CD14-positive monocyte (primary cell): ENCODE results near the gene NAT10. TPM values are rescaled to one million over a fixed set of nuclear protein-coding genes. Genes with fewer than 3 reads are reported as not detected.

Source experiments
- DNase-seq, 3 donors: peaks; one replicate each; pipeline ENCODE4 v3.0.0-alpha.2; 2011 to 2022
- H2AFZ ChIP-seq: 2 replicates; pipeline ENCODE4 v1.6.0; 2012; ENCODE audit warnings: mild to moderate bottlenecking, low read depth, low read length, inconsistent platforms; ENCODE audit not compliant: insufficient read depth, poor library complexity, severe bottlenecking
- H3K27ac ChIP-seq, 2 donors: 1 replicate in 1 of 2; 2 replicates in 1 of 2; pipeline ENCODE4 v1.5.1; 2012 to 2013; ENCODE audit warnings: low read length in 2 of 2, control low read depth in 1 of 2, inconsistent platforms in 1 of 2, low read depth in 1 of 2, mild to moderate bottlenecking in 1 of 2
- H3K27me3 ChIP-seq, 2 donors: one replicate each; pipeline versions ENCODE4 v1.6.0 to v1.6.1; 2011 to 2013; ENCODE audit warnings: low read length in 2 of 2; ENCODE audit not compliant: control insufficient read depth in 2 of 2, insufficient read depth in 2 of 2
- H3K36me3 ChIP-seq, 2 donors: replicated peaks in 1 of 2; 1 replicate in 1 of 2; 2 replicates in 1 of 2; pipeline versions ENCODE4 v1.5.1 to v1.6.1; 2012 to 2013; ENCODE audit warnings: low read length in 2 of 2, control low read depth in 1 of 2, inconsistent platforms in 1 of 2, mild to moderate bottlenecking in 1 of 2; ENCODE audit not compliant: insufficient read depth in 2 of 2, control insufficient read depth in 1 of 2
- H3K4me1 ChIP-seq, 2 donors: 1 replicate in 1 of 2; 2 replicates in 1 of 2; pipeline versions ENCODE4 v1.5.1 to v1.6.1; 2012 to 2013; ENCODE audit warnings: low read length in 2 of 2, control low read depth in 1 of 2, inconsistent platforms in 1 of 2, mild to moderate bottlenecking in 1 of 2, moderate library complexity in 1 of 2; ENCODE audit not compliant: insufficient read depth in 2 of 2, control insufficient read depth in 1 of 2
- H3K4me2 ChIP-seq: replicated peaks from 2 replicates; pipeline ENCODE3; 2012; ENCODE audit warnings: low read length, moderate library complexity, mild to moderate bottlenecking; ENCODE audit not compliant: poor library complexity, severe bottlenecking; ENCODE audit errors: extremely low read depth
- H3K4me3 ChIP-seq, 3 experiments: fragments of 200-600 bp in 1 of 3; sonication (generic) in 1 of 3; replicated peaks in 1 of 3; 1 replicate in 2 of 3; 2 replicates in 1 of 3; pipeline ENCODE4 v1.5.1; 2011 to 2013; ENCODE audit warnings: low read length in 3 of 3, mild to moderate bottlenecking in 3 of 3, control low read depth in 2 of 3, low read depth in 2 of 3, inconsistent platforms in 1 of 3, moderate library complexity in 1 of 3
- H3K79me2 ChIP-seq: 2 replicates; pipeline ENCODE4 v1.6.0; 2012; ENCODE audit warnings: mild to moderate bottlenecking, control low read depth, inconsistent platforms, low read length, moderate library complexity; ENCODE audit not compliant: insufficient read depth
- H3K9ac ChIP-seq: 2 replicates; pipeline ENCODE4 v1.6.0; 2017; ENCODE audit warnings: low read length, mild to moderate bottlenecking; ENCODE audit not compliant: insufficient read depth, poor library complexity, severe bottlenecking
- H3K9me3 ChIP-seq, 2 donors: replicated peaks in 1 of 2; 1 replicate in 1 of 2; 2 replicates in 1 of 2; pipeline versions ENCODE4 v1.5.1 to v1.6.1; 2012 to 2013; ENCODE audit warnings: low read length in 2 of 2, control low read depth in 1 of 2; ENCODE audit not compliant: control insufficient read depth in 1 of 2, insufficient read depth in 1 of 2
- H4K20me1 ChIP-seq: 2 replicates; pipeline ENCODE4 v1.6.0; 2012; ENCODE audit warnings: mild to moderate bottlenecking, low read length, control low read depth, moderate library complexity; ENCODE audit not compliant: insufficient read depth
- H3K27ac Mint-ChIP-seq, 7 donors: one replicate each; pipeline ENCODE4 v1.8.0; 2020; ENCODE audit warnings: mild to moderate bottlenecking in 7 of 7, mixed read lengths in 7 of 7, moderate library complexity in 6 of 7, inconsistent platforms in 2 of 7
- H3K27me3 Mint-ChIP-seq, 3 donors: one replicate each; pipeline ENCODE4 v1.8.0; 2021 to 2022; ENCODE audit warnings: low read depth in 3 of 3, mild to moderate bottlenecking in 3 of 3, mixed read lengths in 3 of 3, moderate library complexity in 3 of 3, inconsistent platforms in 1 of 3
- H3K36me3 Mint-ChIP-seq, 2 donors: one replicate each; pipeline ENCODE4 v1.8.0; 2020; ENCODE audit warnings: mixed read lengths in 2 of 2, inconsistent platforms in 1 of 2, mild to moderate bottlenecking in 1 of 2
- H3K4me1 Mint-ChIP-seq: one replicate; pipeline ENCODE4 v1.8.0; 2020; ENCODE audit warnings: mild to moderate bottlenecking, mixed read lengths
- H3K4me3 Mint-ChIP-seq, 2 donors: one replicate each; pipeline ENCODE4 v1.8.0; 2020; ENCODE audit warnings: mild to moderate bottlenecking in 2 of 2, mixed read lengths in 2 of 2, moderate library complexity in 1 of 2
- H3K9me3 Mint-ChIP-seq, 7 donors: one replicate each; pipeline ENCODE4 v1.8.0; 2020 to 2022; ENCODE audit warnings: mixed read lengths in 7 of 7, mild to moderate bottlenecking in 6 of 7, moderate library complexity in 6 of 7, inconsistent platforms in 2 of 7
- WGBS: methylation state at CpG from one replicate; pipeline ENCODE4 v1.1.5; 2013; ENCODE audit warnings: missing lambda C conversion rate; ENCODE audit not compliant: insufficient coverage; 5-methylcytosine and 5-hydroxymethylcytosine counted together
- intact Hi-C, 2 donors: fragments of 100-400 bp; cut with micrococcal nuclease; formaldehyde crosslinking; loops; one replicate each; pipeline versions ENCODE4 v1.15.0 to v1.15.1; 2023
- polyA plus RNA-seq, 3 donors: library from polyadenylated mRNA; depleted of rRNA in 1 of 3; unstranded in 2 of 3; stranded (reverse) in 1 of 3; fragments of 300-500 nt in 2 of 3; fragments of >200 nt in 1 of 3; fragmentation: Illumina TruSeq in 2 of 3; gene quantifications; 1 replicate in 2 of 3; 2 replicates in 1 of 3; pipeline ENCODE4 v1.2.3, GENCODE V29; 2012 to 2021
- TF ChIP-seq, protein P1 (sequence below): fragments of 200-600 bp; IDR thresholded peaks from one replicate; pipeline ENCODE4 v1.8.0; 2022; ENCODE audit warnings: antibody characterized with exemption, mild to moderate bottlenecking

Gene NAT10
- polyA plus RNA-seq, 3 donors, result 10.1 to 13.3 (median 13.1) TPM

DNA sequence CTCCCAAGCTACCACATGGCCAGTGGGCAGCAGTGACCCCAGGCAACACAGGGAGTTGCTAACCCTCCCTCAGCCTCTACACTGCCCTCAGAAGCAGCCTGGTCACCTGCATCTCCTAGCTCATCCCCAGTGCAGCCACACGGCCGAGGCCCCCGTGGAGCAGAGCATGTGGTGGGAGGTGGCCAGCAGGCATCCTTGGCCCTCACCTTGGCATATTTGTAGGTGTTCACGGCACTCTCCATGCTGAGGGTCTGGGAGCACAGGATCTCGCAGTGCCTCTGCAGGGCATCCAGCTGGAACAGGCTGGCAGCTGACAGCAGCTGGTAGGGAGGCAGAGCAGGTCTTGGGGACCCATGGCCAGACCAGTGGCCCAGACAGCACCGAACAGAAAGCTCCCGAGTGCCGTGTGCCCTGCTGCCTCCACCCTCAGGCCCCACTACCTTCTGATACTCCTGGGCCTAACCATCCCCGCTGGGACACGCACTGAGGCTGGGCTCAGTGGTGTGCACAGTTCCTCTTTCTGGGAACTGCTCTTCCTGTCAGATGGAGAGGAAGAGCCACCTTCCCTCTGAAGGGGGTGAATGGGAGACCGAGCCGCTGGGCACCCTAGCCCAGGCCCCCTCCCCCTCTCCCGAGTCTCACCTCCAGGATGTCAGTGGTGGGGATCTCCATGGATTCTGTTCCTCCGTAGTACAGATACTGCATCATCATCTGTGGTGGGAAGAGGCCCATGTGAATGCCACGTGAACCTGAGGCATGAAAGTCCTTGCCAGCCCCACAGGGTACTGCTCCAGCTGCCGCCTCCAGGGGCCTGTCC, 48.8 kb downstream of the NAT10 start:
- Histone ChIP-seq H3K27ac (peak overlapping the region in 1 of 2 donors; percentile 32), H3K9ac (no peak overlapping the region), H3K27me3 (no peaks in the 10 kb centered on the region), H3K4me2 (peak overlapping the region; percentile 29), H3K36me3 (peaks cover 11 to 29% of the 10 kb centered on the region in 2 donors), H3K4me3 (no peak overlapping the region), H3K9me3 (no peaks in the 10 kb centered on the region), H3K4me1 (peaks cover 23 to 24% of the 10 kb centered on the region in 2 donors), H2AFZ (no peak overlapping the region), H4K20me1 (no peaks in the 10 kb centered on the region), H3K79me2 (no peaks in the 10 kb centered on the region)
- no peaks in the 10 kb centered on the region for H3K9me3 Mint-ChIP-seq
- intact Hi-C loops, result no loop called here
- peaks cover 32% of the 10 kb centered on the region for H3K4me1 Mint-ChIP-seq
- no peak overlapping the region for H3K4me3 Mint-ChIP-seq
- peaks cover 0 to 2% (median 0%) of the 10 kb centered on the region in 3 donors for H3K27me3 Mint-ChIP-seq
- WGBS, result 48% methylated on average over 9 of the region's 16 CpGs
- peak overlapping the region in 2 of 7 donors; percentile 3 to 13 for H3K27ac Mint-ChIP-seq
- TF ChIP-seq, protein P1, sequence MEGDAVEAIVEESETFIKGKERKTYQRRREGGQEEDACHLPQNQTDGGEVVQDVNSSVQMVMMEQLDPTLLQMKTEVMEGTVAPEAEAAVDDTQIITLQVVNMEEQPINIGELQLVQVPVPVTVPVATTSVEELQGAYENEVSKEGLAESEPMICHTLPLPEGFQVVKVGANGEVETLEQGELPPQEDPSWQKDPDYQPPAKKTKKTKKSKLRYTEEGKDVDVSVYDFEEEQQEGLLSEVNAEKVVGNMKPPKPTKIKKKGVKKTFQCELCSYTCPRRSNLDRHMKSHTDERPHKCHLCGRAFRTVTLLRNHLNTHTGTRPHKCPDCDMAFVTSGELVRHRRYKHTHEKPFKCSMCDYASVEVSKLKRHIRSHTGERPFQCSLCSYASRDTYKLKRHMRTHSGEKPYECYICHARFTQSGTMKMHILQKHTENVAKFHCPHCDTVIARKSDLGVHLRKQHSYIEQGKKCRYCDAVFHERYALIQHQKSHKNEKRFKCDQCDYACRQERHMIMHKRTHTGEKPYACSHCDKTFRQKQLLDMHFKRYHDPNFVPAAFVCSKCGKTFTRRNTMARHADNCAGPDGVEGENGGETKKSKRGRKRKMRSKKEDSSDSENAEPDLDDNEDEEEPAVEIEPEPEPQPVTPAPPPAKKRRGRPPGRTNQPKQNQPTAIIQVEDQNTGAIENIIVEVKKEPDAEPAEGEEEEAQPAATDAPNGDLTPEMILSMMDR, result no peak
- H3K36me3 Mint-ChIP-seq, result peaks cover 23 to 29% of the 10 kb centered on the region in 2 donors
- peak; percentile 48 to 65 (median 64) for DNase-seq

DNA sequence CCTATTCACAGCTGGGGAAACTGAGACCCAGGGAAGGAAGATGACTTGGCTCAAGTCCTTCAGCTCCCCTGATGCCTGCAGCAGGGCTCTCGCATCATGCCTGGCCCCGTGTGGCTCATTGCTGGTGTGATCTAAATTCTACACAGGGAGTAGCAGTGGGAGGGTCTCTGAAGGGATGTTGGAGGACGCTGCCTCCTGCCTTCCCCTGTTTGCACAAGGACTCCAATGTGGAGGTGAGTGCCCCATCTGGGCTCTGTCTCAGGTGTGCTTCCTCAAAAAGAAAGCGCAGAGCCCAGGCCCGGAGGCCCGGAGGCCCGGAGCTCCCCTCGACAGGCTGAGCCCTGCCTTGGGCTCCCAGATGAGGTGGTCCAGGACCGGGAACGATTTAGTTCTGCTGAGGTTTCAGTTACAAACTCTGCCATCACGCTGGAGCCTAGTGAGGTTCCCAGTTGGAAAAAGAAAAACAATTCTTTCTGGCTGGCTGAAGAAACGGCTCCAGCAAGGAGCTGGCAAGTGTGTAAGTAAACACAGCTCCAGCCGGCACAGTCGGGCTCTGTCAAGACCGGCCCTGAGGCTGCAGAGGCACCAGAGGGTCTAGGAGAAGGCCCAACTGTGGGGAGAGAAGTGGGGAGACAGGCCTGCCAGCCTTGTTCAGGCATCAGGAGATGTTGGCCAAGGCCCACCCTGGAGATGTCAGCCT, 49.8 kb downstream of the NAT10 start:
- TF ChIP-seq, protein P1, result no peak
- Histone ChIP-seq H3K27me3 (no peaks in the 10 kb centered on the region), H4K20me1 (no peaks in the 10 kb centered on the region), H3K4me1 (peaks cover 22 to 24% of the 10 kb centered on the region in 2 donors), H3K79me2 (no peaks in the 10 kb centered on the region), H3K27ac (no peak overlapping the region), H3K9ac (no peak overlapping the region), H3K36me3 (peaks cover 9 to 26% of the 10 kb centered on the region in 2 donors), H3K9me3 (no peaks in the 10 kb centered on the region), H2AFZ (no peak overlapping the region), H3K4me2 (no peak overlapping the region), H3K4me3 (no peak overlapping the region)
- Mint-ChIP-seq H3K4me1 (peaks cover 30% of the 10 kb centered on the region), H3K27ac (no peak overlapping the region), H3K4me3 (no peak overlapping the region), H3K36me3 (peaks cover 27 to 30% of the 10 kb centered on the region in 2 donors), H3K9me3 (no peaks in the 10 kb centered on the region), H3K27me3 (peaks cover 0 to 2% (median 0%) of the 10 kb centered on the region in 3 donors)
- WGBS, result 95% methylated on average over 13 of the region's 15 CpGs
- intact Hi-C loops, result no loop called here
- DNase-seq, result no peak
